Jurkat, Clone E6-1 (cell line): ENCODE measurements around the gene CLSTN1.

Source experiments
- DNase-seq: peaks from one replicate; pipeline ENCODE4 v3.0.0-alpha.2; 2011; ENCODE audit warnings: low read depth, low spot score
- H3K4me3 ChIP-seq: 2 replicates; pipeline ENCODE4 v1.5.1; 2011; ENCODE audit warnings: mild to moderate bottlenecking, low read length, control low read depth, moderate library complexity

CLSTN1 gene

DNA sequence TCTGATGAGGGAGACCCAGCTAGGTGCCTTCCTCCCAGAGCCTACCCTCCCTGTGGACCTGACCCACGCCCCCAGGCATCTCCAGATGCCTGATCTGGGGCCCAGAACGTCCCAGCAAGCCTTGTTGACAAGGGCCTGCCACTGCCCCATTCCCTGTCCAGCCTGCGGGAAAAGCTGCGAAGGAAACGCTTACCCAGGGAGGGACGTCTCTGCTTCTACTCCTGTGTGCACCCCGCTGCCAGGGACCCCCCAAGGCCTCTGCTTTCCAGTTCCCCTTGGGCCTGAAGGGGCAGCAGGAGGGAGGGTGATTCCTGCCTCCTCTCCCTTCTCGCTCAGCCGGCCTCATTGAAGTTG is 11.6 kb upstream of the CLSTN1 start:
- DNase-seq, result no peak
- H3K4me3 ChIP-seq, result no peak overlapping the region

DNA sequence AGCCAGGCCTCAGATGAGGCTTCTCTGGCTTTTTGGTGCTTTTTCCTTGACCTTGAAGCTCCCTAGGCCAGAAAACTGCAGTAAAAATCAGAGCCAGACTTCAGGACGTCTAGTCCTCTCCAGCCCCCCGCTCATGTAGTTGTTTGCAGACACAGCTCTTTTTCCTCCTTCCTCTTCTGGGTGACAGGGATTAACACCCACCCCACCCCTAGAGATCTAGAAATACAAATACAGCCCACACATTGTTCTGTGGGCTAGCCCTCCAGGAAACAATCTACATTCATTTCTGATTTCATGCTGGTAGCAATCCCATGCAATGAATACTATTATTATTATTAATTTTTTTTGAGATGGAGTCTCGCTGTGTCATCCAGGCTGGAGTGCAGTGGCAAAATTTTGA is 9.9 kb upstream of the CLSTN1 start:
- no peak overlapping the region for H3K4me3 ChIP-seq
- no peak for DNase-seq

DNA sequence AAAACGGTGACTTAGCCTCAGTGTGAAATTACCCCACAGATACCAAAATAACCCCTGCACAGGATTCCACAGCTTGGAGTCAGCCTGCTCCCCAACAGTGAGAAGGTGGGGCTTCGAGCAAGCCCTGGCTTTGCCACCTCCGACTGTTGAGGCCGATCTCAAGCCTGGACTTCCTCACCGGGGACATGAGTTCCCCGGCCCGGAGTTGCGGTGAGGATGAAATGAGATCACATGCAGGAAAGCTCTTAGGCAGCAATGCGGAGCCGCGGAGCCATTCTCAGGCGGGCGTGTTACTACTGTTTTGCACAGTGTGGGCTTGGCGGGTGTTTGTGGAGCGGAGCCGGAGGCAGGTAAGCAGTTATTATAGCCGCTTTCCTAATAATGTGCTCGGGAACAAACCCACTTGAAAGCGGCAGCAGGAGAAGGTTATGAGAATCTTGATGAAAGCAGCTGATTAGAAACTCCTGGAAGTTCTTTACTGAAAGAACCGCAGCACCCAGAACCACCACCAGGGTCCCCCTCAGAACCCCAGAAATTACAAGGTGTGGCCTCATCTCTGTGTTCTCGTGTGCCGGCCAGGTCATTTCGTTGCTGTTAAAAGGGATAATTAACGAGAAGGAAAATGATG is 3.9 kb upstream of the CLSTN1 start:
- no peak overlapping the region for H3K4me3 ChIP-seq
- DNase-seq, result no peak

DNA sequence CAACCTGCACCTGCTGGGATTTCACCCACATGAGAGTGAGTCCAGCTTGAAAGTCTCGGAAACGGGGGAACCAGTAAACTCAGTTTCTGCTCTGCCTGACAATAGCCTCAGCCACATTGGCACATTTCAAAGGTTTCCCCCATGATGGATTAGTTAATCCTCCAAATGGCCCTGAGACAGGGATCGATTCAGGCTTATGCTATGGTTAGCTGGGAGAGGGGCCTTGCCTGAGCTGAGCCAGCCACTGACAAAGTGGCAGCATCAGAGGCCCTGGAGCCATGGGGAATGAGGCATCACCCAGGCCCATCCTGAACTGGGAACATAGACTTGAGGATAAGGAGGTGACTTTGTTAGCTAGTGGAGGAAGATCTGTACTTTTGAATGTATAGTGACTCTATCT is 2.9 kb upstream of the CLSTN1 start:
- no peak for DNase-seq
- no peak overlapping the region for H3K4me3 ChIP-seq

DNA sequence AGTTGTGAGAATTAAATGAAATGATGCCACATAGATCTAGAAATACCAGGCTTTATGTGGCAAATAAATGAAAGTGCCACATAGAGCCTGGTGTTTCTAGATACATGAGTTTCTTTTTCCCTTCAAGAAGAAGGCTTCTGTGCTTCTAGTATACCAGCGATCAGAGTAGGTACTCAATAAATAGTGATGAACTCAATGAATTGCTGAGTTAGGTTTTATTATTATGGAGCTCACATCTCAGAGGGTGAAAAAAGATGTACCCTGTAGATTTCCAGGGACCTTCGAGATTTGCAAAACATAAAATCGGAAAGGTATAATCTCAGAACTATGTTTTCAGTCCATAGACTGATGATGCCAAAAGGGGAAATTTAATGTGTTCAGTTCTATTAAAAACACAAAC is 2.3 kb upstream of the CLSTN1 start:
- H3K4me3 ChIP-seq, result no peak overlapping the region
- DNase-seq, result no peak

DNA sequence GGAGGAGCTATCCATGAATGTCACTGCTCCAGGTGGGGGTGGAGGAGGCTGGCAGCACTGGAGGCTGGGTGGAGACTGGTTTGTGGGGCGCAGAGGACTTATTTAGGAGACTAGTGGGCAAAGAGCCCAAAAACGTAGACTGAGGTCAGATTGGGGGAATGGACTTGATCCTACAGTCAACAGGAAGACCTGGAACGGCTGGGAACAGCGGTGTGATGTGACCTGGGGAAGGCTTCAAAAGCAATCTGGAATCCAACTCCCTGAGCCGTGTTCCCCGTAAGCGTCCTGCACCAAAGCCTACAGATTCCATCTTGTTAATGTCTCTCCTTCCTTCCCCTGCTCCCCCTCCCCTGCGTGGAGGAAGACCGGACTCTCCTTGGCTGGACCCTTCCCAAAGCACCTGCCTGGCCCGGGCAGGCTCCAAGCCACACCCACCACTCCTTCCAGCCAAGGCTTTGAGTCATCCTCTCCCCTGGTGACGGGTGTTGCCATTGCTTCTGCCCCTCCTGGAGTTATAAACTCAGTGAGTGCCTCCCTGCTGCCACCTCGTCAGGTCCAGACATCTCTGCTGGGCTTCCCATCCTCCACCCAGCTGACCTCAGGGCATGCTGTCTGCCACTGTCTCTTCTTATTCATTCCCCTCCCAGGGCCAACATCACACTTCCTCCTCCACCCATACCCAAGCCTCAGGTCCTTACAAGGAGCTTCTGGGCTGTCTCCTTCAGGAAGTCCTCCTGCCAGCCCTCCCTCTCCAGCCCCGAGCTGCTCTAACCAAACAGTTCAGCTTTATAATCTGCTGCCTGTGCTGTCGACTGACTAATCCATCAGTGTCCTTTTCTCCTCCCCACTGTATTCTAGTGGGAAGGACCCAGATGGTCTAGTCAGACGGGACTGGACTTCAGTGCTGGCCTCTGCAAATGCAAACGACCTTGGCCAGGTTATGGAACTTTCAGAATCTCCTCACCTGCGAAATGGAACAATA is 1.6 kb upstream of the CLSTN1 start:
- no peak overlapping the region for H3K4me3 ChIP-seq
- no peak for DNase-seq

DNA sequence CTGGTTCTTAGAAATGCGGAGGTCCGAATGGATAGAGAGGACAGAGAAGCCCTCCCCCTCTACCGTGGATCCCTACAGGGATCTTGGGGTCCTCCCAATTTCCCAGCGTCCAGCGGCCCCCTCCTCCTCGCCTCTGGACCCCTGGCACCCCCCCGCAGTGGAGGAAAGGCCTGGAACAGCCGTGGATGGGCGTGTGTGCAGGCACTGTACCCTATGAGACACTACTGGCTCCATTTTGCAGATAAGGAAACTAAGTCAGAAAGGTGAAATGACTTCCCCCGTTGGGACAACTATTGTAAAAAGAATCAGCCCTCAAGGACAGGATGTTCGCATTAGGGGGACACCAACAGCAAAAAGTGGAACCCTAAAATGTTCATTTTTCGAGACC is 931 bp upstream of the CLSTN1 start:
- no peak for DNase-seq
- no peak overlapping the region for H3K4me3 ChIP-seq

DNA sequence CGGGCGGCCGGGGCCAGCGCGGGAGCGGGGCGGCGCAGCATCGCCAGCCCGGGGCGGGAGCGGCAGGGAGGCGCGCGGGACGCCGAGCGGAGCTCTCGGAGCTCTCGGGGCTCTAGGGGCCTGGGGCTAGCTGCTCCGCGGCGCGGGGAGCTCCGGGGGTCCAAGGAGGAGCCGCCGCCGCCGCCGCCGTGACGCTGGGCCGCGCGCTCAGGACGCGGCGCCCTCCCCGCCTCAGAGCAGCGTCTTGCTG is 147 bp downstream of the CLSTN1 start:
- peak overlapping the region; percentile 94 for H3K4me3 ChIP-seq
- no peak for DNase-seq

DNA sequence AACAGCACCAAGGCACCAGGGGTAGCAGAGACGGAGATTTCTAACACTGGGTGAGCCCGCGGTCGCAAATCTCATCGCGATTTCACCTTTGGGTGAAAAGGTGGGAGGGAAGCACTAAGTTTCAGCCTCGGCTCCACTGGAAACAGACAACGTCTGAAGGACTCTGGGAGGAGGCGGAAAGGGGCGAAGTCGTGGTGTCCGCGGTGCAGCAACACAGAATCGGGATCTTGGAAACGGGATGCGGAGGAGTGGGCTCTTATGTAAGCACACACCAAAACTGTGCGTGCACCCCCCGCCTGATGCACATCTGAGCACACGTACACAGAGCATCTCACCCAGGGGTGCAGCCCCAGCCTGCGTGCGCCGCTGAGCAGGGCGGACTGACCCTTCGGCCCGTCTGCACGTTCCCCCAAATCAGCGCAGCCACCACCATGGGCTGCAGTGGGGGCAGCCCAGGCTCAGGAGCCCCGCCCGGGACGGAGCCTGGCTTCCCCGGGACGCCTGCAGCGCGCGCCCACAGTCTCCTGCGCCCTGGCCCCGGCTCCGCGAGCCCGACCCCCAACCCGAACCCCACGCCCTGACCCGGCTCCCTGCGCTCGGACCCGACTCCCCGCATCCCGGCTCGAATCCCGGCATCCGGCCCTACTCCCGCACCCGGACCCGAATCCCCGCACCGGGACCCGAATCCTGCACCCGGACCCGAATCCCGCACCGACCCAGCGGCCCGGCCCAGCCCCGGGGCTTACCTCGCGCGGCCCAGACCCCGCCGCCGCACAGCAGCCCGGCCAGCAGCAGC is 670 bp downstream of the CLSTN1 start:
- peak overlapping the region; percentile 94 for H3K4me3 ChIP-seq
- no peak for DNase-seq

DNA sequence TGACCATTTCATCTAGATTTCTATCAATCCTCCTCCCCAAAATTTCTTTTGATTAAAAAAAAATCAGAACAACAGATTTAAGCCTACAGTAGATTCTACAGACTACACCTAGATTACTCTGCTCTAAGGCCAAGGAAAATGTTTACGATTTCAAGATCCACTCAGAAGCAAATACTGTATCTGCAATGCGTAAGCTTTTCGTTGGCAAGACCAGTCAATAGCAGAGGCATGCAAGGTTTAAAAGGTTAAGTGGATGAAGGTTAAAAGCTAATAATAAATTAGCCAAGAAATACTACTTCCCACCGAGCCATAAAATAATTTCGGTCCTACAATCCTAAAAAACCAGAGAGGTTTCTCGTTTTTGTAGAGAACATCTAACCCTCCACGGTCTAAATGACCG is 1.3 kb downstream of the CLSTN1 start:
- peak overlapping the region; percentile 94 for H3K4me3 ChIP-seq
- no peak for DNase-seq

DNA sequence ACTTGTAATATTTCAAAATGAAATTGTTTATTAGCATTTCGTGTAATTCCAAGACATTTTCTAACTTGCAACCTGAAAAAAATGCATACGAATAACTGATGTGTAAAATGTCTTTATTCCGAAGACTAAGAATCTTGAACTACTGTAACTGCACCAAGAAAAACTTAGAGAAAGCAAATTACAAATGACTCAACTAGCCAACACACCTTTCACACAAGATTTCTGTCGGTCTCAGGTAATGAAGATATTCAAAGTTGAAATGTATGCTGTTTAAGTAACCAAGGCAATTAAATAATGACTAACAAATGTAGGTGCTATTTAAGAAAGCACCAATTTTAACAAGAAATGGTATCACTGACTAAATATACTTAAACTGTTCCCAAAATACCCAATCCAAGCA is 2.1 kb downstream of the CLSTN1 start:
- no peak overlapping the region for H3K4me3 ChIP-seq
- DNase-seq, result no peak

DNA sequence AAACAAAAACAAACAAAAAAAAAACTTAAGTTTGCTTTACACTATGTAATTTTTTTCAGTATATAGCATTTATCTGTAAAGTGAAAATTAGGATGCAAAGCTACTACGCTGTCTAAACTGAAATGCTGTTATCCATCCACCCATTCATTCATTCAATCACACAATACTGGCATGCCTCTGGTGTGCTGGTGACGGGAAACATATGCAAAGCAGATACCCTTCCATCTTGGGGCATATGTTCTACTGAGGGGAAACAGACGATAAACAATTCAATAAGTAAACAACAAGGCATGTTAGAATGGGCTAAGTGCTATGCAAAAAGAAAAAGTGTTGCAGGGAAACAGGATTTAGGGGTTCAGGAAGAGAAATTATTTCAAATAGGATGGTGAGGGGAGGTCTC is 3.2 kb downstream of the CLSTN1 start:
- DNase-seq, result no peak
- no peak overlapping the region for H3K4me3 ChIP-seq

DNA sequence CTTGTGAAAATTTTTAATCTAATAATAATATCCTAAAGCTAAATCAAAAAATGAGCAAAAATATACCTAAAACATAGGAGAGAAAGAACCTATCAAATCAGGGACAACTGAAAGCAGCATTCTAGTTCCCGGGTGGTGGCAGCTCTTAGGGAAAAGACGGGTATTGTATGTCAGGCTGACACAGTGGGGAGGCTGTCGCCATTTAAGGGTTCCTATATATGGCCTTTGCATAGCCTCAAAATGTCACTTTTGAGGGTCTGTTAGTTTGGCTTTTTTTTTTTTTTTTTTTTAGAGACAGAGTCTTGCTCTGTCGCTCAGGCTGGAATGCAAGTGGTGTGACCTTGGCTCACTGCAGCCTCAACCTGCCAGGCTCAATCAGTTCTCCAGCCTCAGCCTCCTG is 6.0 kb downstream of the CLSTN1 start:
- H3K4me3 ChIP-seq, result no peak overlapping the region
- DNase-seq, result no peak

DNA sequence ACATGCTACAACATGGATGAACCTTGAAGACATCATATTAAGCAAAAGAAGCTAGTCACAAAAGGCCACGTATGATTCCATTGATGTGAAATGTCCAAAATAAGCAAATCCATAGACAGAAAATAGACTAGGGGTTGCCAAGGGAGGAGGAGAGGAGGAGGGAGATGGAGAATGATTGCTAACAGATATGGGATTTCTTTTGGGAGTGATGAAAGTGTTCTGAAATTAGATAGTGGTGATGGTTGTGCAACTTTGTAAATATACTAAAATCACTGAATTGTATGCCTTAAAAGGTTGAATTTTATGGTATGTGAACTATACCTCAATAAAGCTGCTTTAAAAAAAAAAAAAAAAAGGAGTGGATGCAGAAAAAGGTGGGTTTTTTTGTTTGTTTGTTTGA is 7.6 kb downstream of the CLSTN1 start:
- no peak overlapping the region for H3K4me3 ChIP-seq
- no peak for DNase-seq

DNA sequence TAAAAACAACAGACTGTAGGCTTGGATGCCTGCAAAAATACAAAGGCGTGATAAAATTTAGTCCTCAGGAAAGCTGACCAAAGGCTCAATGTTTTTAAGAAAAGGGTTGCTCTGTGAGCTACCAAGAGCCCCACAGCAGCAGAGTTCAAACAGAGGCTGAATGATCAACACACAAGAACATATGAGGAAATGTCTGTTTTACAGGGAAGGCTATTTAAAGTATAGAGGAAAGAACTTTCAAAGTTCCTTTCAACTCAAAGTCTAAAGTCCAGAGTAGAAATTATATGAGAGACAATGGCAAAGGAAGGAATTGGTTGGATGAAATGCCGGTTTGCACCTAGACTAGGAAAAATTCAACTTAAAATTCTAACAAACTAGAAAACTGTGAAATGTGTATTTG is 8.6 kb downstream of the CLSTN1 start:
- H3K4me3 ChIP-seq, result no peak overlapping the region
- no peak for DNase-seq

DNA sequence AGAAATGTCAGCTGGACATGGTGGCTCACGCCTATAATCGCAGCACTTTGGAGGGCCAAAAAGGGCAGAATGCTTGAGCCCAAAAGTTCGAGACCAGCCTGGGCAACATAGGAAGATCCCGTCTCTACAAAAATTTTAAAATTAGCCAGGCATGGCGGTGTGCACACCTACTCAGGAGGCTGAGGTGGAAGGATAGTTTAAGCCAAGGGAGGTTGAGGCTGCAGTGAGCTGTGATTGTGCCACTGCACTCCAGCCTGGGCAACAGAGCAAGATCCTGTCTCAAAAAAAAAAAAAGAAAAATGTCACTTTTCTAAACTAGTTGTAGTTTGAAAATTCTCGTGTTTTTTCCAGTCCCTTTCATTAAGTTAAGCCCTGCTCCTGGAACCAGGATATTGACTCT is 9.1 kb downstream of the CLSTN1 start:
- H3K4me3 ChIP-seq, result no peak overlapping the region

DNA sequence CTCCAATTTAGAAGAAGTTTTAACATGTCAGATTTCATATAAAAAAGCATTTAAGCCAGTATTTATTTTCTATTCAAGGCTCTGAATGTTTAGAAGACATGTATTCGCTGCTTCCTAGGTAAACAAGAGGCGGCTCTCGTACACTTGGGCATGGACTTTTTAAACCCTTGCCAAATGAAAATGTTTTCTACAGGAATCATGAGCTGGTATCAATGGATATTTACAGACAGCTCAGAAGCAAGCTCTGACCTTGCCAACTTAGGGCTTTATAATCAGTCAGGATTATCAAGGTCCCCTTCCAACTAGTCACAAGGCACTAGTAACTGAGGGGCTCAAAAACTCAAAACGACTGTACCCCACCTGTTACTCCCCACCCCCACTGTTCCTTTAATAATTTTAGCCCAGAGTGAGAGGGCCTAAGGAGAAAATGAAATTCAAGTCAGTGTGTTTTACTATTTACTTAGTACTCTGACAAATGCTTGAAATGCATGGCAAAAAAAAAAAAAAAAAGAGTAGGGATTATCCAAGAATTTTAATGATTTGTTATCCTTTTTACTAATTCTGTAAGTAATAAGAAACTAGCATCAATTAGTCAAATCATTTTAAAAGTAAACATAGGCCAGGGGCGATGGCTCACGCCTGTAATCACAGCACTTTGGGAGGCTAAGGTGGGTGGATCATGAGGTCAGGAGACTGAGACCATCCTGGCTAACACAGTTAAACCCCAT is 12.4 kb downstream of the CLSTN1 start:
- DNase-seq, result no peak
- H3K4me3 ChIP-seq, result no peak overlapping the region

More for the DNA sequence above, 9.1 kb downstream of the CLSTN1 start:
- DNase-seq, result no peak

DNA sequence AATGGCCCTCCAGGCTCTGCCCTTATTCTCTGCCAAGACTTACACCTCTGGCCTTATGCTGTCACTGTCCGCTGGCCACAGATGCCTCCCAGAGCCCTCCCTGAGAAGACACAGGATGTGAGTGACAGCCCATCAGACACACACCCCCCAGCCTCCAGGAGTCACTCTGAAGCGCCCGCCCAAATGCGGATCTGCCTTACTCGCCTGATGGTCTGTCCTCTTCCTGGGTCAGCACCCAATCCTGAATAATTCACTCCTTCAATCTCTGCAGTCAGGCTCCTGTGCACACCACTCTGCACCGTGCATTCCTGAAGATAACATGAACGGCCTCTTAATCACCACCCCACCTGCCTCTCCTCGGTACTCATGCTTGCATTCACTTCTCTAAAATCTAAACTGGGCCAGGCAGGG is 14.7 kb downstream of the CLSTN1 start:
- DNase-seq, result no peak
- no peak overlapping the region for H3K4me3 ChIP-seq

DNA sequence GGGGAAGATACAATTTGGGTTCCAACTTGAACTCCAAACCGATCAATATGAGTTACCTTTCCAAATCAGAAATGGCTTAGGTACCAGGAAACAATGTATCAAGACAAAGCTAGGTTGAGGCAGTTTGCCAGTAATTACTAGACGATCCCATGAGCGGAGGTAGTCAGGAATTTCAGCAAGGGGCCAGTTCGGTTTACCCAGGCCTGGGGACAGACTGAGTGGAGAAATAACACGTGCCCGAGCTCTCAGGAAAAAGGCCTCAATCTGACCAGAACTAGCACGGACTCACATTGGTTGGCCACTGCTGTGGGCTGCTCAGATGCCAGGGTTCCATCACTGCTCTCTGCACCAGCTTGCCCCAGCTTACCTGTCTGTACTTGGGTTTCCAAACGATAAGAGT is 15.3 kb downstream of the CLSTN1 start:
- H3K4me3 ChIP-seq, result no peak overlapping the region
- no peak for DNase-seq

DNA sequence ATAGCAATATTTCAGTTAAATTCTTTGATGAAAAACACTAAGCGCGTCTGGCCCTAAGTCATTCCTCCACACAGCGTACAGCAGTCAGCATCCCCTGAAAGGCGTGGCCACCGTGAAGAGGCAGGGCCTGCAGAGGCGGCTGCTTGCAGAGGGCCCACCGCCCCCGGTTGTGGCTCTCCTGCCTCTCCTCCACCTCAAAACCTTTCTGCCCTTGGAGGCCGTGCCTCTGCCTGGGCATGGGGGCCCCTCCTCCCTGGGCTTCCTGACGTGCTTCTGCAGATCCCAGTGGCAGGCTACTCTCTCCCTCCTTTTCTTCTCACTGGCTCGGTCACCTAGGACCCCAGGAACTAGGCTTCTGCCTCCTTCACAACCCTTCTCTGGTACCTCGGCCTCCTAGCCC is 16.2 kb downstream of the CLSTN1 start:
- H3K4me3 ChIP-seq, result no peak overlapping the region
- no peak for DNase-seq
